Stimulated activated CD4-positive, alpha-beta T cell treated with anti-CD3 and anti-CD28 coated beads, Interleukin-15, amount 100 ng/mL, for 1 hour (primary cell): ENCODE measurements around the gene ZKSCAN5.
"Not testable (repeated sequence)": the region's sequence is repeated elsewhere in the genome, so short reads cannot be mapped to it uniquely, and the experiment has no call there.

ENCODE experiments used
- DNase-seq, 2 donors: peaks; one replicate each; pipeline ENCODE4 v3.0.0-alpha.2; 2020; ENCODE audit warnings: low read depth in 1 of 2, low spot score in 1 of 2

Gene ZKSCAN5

DNA sequence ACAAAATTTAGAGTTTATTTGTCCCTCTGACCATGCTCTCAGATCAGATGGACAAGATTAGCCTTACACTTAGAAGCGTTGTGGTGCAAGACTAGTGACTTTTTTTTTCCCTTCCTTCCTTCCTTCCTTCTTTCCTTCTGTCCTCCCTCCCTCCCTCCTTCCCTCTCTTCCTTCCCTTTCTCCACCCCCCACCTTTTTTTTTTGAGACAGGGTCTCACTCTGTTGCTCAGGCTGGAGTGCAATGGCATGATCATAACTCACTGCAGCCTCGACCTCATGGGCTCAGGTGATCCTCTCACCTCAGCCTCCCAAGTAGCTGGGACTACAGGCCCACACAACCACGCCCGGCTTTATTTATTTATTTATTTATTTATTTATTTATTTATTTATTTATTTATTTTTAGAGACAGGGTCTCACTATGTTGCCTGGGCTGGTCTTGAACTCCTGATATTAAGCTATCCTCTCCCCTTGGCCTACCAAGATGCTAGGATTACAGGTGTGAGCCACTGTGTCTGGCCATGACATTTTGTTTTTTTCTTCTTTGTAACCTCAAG, 76.4 kb downstream of the ZKSCAN5 start:
- DNase-seq, result not testable (repeated sequence)
